K562 (cell line): ENCODE measurements around the gene DHDDS. TPM values are rescaled to one million over a fixed set of nuclear protein-coding genes. Genes with fewer than 3 reads are reported as not detected.

Source experiments
- CGGBP1 ChIP-seq: fragments of 250-450 bp; sonication (Bioruptor Pico); IDR thresholded peaks from 2 replicates; pipeline ENCODE4 v1.9.0; 2021; ENCODE audit warnings: mild to moderate bottlenecking
- ETS1 ChIP-seq: conservative IDR thresholded peaks from 2 replicates; pipeline ENCODE4 v1.6.1; 2011; ENCODE audit warnings: low read depth, mild to moderate bottlenecking, low read length; ENCODE audit not compliant: control insufficient read depth
- FOXP1 ChIP-seq: sonication (generic); formaldehyde crosslinking; IDR thresholded peaks from 2 replicates; pipeline ENCODE4 v1.8.0; 2022; ENCODE audit warnings: mild to moderate bottlenecking, missing genetic modification reagents
- NCOA6 ChIP-seq: fragments of 450-650 bp; IDR thresholded peaks from 2 replicates; pipeline ENCODE4 v1.6.1; 2017; ENCODE audit warnings: mild to moderate bottlenecking
- NCOR1 ChIP-seq: fragments of 450-650 bp; IDR thresholded peaks from 2 replicates; pipeline ENCODE4 v1.6.1; 2016; ENCODE audit warnings: mild to moderate bottlenecking, moderate library complexity
- RBBP5 ChIP-seq: fragments of 200-600 bp; sonication (generic); IDR thresholded peaks from 2 replicates; pipeline ENCODE4 v1.6.1; 2012; ENCODE audit warnings: borderline replicate concordance, mild to moderate bottlenecking, low read length, control low read depth, inconsistent platforms; ENCODE audit not compliant: insufficient read depth, poor library complexity, severe bottlenecking
- RERE ChIP-seq: sonication (generic); formaldehyde crosslinking; IDR thresholded peaks from 2 replicates; pipeline ENCODE4 v1.8.0; 2023; ENCODE audit warnings: missing genetic modification reagents, mild to moderate bottlenecking, borderline replicate concordance
- SNRNP70 ChIP-seq: fragments of 200-400 bp; formaldehyde crosslinking; optimal IDR thresholded peaks from 2 replicates; pipeline ENCODE3; 2017; ENCODE audit warnings: low read depth, low read length
- ZBED1 ChIP-seq: IDR thresholded peaks from 2 replicates; pipeline ENCODE4 v1.6.1; 2014
- ZNF175 ChIP-seq: fragments of 200-800 bp; sonication (Bioruptor generic); IDR thresholded peaks from 2 replicates; pipeline ENCODE4 v1.6.1; 2016; ENCODE audit warnings: low read depth, mild to moderate bottlenecking, missing genetic modification characterization, missing compliant biosample characterization
- ZNF23 ChIP-seq: fragments of 250-450 bp; sonication (Bioruptor Pico); IDR thresholded peaks from 2 replicates; pipeline ENCODE4 v1.4.0; 2020; ENCODE audit warnings: mild to moderate bottlenecking
- ZNF445 ChIP-seq: fragments of 250-450 bp; sonication (Bioruptor Pico); IDR thresholded peaks from 2 replicates; pipeline ENCODE4 v1.4.0; 2020; ENCODE audit warnings: low read depth, mild to moderate bottlenecking, moderate library complexity
- polyA plus RNA-seq, 8 experiments: library from polyadenylated mRNA; depleted of rRNA in 4 of 8; stranded (reverse) in 5 of 8; unstranded in 3 of 8; fragments of >200 nt; fragmentation: Nextera tagmentation in 2 of 8; fragmentation: Illumina TruSeq in 1 of 8; extraction: Ambion mirVana in 2 of 8; extraction: Trizol in 1 of 8; gene quantifications; 2 replicates each; pipeline versions ENCODE4 v1.2.1 to v1.2.3, GENCODE V29; 2011 to 2014; ENCODE audit warnings: inconsistent platforms in 1 of 8, missing spikeins in 1 of 8
- total RNA-seq, 7 experiments: library from RNA; depleted of rRNA in 6 of 7; stranded (reverse); fragments of >200 nt in 6 of 7; fragmentation: Illumina TruSeq in 2 of 7; extraction: Trizol in 2 of 7; gene quantifications; 2 replicates each; pipeline versions ENCODE4 v1.2.1 to v1.2.3, GENCODE V29; 2011 to 2021; ENCODE audit warnings: low replicate concordance in 1 of 7
- TF ChIP-seq, protein P1 (sequence below): sonication (generic); formaldehyde crosslinking; IDR thresholded peaks from 2 replicates; pipeline ENCODE4 v1.8.0; 2022; ENCODE audit warnings: mild to moderate bottlenecking, missing genetic modification reagents
- TF ChIP-seq, protein P2 (sequence below): fragments of 450-650 bp; formaldehyde crosslinking; IDR thresholded peaks from 2 replicates; pipeline ENCODE4 v1.4.0; 2020; ENCODE audit warnings: mild to moderate bottlenecking, moderate library complexity
- TF ChIP-seq, protein P3 (sequence below): fragments of 250-450 bp; sonication (Bioruptor Pico); IDR thresholded peaks from 2 replicates; pipeline ENCODE4 v1.9.0; 2021; ENCODE audit warnings: mild to moderate bottlenecking, inconsistent platforms

DHDDS gene
- total and polyA plus RNA-seq, 9 of the 15 experiments (the other 6 are each of a cell fraction or from before 2014, with no cell fraction given), result 33.3 to 55.0 (median 44.3) TPM

DNA sequence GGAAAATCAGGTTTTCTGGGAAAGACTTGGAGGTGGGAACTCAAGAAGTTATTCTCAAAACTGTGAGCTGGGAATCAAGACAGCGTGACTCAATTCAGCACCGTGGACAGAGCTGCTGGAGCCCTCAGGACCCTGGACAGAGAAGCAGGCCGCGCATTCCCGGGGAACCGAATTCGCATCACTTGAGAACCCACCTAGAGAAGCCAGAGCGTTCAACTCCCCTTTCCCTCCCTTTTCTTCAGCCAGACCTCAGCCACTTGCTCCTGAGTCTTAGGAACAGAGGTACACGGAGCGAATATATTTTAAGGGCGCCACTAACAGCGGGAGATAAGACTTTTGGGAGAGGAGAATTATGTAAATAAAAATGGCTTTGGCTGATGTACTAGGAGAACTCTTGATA is 23.5 kb upstream of the DHDDS start (continued):
- TF ChIP-seq, protein P1, sequence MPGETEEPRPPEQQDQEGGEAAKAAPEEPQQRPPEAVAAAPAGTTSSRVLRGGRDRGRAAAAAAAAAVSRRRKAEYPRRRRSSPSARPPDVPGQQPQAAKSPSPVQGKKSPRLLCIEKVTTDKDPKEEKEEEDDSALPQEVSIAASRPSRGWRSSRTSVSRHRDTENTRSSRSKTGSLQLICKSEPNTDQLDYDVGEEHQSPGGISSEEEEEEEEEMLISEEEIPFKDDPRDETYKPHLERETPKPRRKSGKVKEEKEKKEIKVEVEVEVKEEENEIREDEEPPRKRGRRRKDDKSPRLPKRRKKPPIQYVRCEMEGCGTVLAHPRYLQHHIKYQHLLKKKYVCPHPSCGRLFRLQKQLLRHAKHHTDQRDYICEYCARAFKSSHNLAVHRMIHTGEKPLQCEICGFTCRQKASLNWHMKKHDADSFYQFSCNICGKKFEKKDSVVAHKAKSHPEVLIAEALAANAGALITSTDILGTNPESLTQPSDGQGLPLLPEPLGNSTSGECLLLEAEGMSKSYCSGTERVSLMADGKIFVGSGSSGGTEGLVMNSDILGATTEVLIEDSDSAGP (CRISPR knock-in tag), result peak; percentile 83
- no peak for TF ChIP-seq CGGBP1
- TF ChIP-seq RERE (CRISPR knock-in tag), result peak; percentile 99
- no peak for TF ChIP-seq ZBED1
- TF ChIP-seq SNRNP70, result no peak
- 0 out of 2 replicates have a peak, but pooled peaks have one; percentile 38 for TF ChIP-seq ZNF445 (CRISPR knock-in tag)
- peak; percentile 98 for TF ChIP-seq ETS1
- peak; percentile 99 for TF ChIP-seq ZNF175 (CRISPR knock-in tag)
- no peak for TF ChIP-seq RBBP5
- TF ChIP-seq, protein P2, sequence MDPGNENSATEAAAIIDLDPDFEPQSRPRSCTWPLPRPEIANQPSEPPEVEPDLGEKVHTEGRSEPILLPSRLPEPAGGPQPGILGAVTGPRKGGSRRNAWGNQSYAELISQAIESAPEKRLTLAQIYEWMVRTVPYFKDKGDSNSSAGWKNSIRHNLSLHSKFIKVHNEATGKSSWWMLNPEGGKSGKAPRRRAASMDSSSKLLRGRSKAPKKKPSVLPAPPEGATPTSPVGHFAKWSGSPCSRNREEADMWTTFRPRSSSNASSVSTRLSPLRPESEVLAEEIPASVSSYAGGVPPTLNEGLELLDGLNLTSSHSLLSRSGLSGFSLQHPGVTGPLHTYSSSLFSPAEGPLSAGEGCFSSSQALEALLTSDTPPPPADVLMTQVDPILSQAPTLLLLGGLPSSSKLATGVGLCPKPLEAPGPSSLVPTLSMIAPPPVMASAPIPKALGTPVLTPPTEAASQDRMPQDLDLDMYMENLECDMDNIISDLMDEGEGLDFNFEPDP (CRISPR knock-in tag), result no peak
- 0 out of 2 replicates have a peak, but pooled peaks have one; percentile 64 for TF ChIP-seq ZNF23 (CRISPR knock-in tag)
- TF ChIP-seq NCOA6, result peak; percentile 100
- no peak for TF ChIP-seq NCOR1
- TF ChIP-seq FOXP1, result peak; percentile 100
- TF ChIP-seq, protein P3, sequence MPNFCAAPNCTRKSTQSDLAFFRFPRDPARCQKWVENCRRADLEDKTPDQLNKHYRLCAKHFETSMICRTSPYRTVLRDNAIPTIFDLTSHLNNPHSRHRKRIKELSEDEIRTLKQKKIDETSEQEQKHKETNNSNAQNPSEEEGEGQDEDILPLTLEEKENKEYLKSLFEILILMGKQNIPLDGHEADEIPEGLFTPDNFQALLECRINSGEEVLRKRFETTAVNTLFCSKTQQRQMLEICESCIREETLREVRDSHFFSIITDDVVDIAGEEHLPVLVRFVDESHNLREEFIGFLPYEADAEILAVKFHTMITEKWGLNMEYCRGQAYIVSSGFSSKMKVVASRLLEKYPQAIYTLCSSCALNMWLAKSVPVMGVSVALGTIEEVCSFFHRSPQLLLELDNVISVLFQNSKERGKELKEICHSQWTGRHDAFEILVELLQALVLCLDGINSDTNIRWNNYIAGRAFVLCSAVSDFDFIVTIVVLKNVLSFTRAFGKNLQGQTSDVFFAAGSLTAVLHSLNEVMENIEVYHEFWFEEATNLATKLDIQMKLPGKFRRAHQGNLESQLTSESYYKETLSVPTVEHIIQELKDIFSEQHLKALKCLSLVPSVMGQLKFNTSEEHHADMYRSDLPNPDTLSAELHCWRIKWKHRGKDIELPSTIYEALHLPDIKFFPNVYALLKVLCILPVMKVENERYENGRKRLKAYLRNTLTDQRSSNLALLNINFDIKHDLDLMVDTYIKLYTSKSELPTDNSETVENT, result no peak
